HG02678 (cell line): ENCODE measurements around the gene VEGFD.

Experiments
- ATAC-seq: cut with Tn5 transposase; IDR thresholded peaks from one replicate; pipeline ENCODE4 v1.9.1; 2021; ENCODE audit warnings: mild to moderate bottlenecking, moderate library complexity; ENCODE audit not compliant: unreplicated experiment

VEGFD gene

DNA sequence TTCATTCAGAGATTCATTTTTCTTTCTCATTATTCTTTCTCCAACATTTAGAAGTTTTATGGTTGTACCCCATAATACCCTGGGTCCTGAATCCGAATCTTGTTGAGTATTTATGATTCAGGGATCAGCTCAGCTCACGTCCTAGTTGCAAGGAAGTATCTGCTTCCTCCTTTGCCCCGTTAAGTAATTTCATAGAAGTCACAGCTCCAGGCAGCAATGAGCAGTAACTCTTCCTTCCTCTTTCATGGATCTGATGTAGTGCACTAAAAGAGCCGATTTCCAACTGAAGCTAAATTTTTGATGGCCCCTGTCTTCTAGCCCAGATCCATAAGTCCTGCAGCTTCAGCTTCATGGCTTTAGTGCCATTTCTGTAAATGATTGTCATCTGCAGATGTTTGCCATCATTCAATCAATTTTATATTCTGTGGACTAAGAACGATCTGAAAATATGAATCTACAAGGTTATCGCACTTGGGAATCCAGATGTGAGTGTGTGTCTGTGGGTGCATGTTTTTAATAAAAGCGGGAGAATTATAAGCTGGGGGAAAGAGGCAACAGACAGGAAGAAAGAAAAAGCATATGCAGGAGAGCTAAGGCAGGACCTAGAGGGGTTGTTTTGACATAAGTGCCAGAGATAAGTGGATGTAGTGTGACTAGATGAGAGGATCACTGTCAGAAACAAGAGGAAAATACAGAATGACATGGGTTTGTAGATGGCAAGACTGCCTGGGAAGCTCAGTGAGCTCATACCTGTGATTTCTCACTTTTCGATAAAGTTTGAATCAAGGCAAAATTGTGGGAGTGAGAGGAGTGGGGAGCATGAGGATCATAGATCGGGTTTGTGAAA is 17.5 kb downstream of the VEGFD start:
- no peak for ATAC-seq

DNA sequence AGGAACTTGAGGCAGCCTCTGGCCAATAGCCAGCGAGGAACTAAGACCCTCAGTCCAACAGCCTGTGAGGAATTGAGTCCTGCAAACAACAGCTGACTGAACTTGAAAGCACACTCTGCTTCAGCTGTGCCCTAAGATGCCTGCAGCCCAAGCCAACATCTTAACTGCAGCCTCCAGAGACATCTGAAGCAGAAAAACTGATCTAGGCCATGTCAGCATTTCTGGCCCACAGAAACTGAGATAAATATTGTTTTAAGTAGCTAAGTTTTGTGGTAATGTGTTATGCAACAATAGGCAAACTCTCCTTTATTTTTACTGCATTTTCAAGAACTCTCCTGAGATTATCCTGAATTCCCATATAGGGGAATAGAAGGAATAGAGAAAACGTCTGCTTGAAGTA is 24.5 kb downstream of the VEGFD start:
- no peak for ATAC-seq

DNA sequence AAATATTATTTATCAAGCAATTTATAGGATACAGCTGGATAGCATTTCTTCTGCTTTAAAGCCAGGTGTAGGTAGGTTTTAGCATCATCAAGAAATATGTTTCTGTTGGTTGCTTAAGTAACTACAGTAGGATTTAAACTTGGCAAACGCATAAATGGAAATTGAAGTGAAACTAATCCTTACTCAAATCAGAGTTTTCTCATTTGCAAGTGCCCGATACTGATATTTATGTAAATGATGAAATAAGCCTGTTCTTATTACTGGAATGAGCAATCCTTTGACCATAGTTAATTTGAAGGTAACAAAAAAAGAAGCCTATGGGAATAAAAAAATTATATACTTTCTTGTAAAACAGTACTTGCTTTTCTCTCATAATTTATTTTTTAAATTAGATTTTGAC is 25.7 kb downstream of the VEGFD start:
- no peak for ATAC-seq

DNA sequence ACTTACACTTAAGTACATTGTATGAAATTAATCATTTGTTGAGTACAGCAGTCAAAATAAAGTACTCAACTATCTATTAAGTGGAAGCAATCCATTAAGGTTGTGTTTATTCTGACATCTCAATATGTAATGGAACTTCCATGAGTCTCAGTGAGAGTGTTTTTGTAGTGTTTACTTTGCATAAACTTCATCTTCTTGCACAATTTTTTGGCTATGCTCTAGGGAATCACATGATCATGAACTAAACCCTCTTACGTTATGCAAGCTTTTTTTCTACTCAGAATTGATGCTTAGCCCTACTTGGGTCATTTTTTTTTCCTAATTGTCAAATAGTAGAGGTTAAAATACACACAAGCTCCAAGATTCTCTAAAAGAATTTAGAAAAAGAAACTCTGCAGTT is 27.8 kb downstream of the VEGFD start:
- ATAC-seq = no peak

DNA sequence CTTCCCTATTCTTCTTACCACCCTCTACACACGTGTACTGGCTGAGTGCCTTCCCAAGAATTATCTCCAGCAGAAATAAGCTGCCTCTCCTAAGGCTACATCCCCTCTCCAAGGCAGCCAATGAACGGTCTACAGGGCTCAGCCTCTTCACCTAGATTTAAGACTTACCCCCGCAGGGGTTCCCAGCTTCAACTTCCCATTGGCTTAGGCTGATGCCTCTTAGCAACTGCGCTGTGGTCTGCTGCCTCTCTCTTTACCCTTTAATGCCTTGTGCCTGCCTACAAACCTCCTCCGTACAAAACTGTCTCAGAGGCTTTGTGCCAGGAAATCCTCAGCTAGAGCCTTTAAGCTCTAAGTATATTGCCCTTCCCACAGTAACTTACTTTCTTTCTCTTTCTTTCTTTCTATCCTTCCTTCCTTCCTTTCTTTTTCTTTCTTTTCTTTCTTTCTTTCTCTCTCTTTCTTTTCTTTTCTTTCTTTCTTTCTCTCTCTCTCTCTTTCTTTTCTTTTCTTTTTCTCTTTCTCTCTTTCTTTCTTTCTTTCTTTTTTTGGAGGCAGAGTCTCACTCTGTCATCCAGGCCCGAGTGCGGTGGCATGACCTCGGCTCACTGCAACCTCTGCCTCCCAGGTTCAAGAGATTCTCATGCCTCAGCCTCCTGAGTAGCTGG is 33.8 kb downstream of the VEGFD start:
- no peak for ATAC-seq

DNA sequence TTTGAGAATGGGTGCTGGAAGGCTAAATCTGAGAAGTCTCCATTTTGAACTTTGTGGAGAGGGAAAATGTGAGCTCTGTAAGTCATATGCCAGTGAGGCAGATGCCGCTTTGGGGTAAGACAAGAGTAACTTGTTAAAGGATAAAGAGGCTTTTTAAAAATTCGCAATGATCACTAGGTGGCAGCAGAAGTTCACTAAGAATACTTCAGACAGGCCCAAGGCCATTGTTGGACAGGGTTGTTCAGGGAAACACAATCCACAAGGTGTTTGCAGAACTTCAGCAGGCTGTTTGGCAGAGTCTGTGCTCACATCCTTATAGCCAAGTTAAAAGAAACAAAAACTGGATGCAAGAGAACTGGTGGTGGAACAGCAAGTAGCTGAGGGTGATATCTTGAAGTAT is 35.2 kb downstream of the VEGFD start:
- ATAC-seq = no peak

DNA sequence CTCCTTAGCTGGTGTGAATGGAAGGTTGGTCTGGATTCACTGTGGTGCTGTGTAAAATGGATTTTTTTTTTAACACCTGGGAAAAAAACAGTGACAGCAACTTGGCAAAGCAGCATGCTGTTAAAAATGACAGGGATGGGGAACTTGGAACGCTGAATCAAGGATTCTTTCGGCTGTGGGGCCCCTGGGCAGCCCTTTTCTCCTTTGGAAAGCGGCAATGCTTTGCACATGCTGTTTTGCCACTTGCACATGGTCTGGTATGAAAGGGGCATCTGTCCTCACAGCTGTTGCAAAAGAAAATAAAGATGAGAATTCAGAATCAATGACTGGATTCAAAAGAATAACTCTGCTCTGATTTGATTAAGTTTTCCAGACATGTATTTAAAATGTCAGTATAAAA is 38.2 kb downstream of the VEGFD start:
- ATAC-seq = no peak

DNA sequence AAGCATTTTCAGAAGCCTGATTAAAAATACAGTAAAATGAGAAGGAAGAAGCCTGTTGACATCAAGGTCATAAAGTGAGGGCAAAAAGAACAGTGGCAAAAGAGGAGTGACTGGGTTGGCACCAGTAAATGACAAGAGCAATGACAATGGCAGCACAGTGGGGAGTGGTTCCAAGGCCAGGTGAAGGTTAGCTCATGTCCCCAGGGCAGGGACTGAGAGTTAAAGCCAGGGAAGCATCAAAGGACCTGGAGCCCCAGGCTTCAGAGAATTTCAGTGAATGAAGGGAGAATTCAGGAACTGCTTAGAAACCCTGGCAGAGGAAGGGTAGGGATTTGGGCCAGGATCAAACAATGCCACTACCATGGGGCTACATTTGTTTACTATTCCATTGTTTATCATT is 40.1 kb downstream of the VEGFD start:
- ATAC-seq = no peak

DNA sequence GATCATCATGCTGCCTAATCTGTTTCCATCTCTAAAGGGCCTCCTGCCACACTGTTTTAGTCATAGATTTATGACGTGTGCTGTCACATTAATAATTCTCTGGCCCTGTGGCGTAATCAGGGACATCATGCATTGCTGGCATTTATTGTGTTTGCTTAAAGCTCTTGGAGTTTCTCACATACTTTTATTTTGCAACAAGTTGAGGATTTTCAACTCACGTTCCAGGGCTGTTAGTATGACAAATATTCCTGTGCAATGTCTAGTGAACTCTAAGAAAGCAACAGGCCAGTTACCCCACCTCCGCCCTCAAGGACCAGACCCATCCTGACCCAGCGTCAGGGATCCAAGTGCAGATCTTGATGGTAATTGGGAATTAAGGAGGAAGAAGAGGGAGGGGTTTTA is 41.1 kb downstream of the VEGFD start:
- no peak for ATAC-seq

DNA sequence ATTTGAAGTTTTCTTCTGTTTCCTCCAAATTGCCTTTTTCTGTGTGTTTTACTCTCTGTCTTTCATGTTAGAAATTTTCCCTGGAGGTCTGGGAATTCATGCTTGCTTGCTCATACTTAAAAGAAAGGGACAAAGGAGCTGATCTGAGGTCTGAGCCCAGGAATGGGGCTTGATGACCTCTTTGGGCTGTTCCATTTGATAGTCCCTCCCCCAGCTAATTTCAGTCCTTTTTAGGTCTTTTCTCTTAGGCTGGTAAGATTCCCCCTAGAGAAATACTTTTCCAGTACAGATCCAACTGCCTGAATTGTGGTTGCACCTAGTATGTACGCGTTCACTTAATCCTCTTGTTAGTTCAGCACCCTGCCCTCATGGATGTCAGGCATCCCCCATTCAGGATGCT is 43.3 kb downstream of the VEGFD start:
- no peak for ATAC-seq

DNA sequence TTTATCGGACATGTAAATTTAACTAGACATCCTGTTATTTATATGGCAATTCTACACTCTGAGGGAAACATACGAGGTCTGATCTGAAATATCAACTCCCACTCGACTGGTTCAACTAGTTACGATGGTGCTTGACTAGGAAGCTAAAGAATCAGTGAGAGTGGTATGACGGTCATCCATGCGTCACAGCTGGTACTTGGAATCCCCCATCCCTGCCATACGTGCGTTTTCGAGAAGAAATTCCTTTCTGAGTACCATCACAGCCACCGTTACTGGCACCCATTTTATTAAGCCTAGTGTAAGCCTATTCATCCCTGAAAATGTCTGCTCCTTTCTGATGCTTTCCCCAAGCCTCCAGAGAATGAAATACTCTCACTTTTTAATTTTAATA is 48.2 kb downstream of the VEGFD start:
- ATAC-seq = no peak

DNA sequence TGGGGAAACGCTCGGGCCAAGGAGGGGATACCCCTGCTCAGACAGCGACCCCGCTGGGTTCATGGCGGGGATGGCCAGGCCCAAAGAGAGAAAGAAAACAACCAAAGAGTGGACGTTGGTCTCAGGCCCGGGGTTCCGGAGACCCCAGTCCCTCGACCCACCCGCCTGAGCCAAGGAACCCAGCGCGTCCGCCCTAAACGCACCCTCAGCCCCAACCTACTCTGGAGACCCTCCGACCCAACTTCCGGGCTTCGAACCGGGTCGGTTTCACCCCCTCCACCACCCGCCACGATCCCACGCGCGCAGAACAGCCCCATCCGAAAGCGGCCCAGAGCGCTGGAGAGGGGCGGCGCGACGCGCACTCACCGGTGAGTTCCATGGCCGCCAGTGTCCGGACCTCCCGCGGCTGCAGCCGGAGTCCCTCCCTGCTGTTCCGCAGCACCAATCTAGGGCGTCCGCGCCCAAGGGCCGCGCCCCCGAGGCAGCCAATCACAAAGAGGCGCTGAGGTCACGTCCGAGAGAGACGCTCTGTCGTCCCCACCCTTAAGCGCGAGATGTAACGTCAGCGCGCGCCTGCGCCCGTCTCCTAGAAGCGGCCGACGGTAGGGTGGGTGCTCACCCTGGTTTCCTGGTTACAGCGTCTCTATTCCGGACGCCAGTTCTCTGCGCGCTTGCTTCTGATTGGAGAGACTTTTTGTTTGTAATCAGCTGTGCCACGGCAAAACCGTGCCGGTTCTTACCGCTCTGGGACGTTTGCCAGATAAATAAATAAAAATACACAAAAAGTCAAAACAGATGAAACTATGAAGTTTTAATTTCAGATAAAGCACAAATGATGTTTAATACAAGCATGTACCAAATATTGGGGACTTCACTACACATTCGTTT is 48.8 kb downstream of the VEGFD start, which contains the start of gene PIGA:
PIGA (minus strand) TSS at position 389 of the 888 bp plus-strand sequence. CDS start 3,593 bp downstream, outside the sequence.
- peak; percentile 98 for ATAC-seq

DNA sequence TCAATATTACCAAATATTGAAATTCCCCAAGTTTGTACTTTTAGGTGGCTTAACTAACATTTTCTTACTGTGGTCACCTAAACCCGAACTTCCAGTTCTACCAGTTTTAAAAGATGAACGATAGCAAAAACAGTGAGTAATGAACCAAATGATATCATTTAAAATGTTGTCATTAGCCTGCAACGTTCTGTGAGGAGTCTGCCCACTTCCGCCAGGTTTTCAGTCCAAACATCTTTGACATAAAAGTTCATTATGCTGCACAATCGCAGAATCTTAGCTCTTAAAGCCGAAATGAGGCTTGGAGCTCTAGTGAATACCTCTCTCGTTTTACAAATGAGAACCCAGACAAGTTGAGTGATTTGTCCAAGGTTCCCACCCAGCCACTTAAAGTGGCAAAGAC is 49.7 kb downstream of the VEGFD start:
- no peak for ATAC-seq

DNA sequence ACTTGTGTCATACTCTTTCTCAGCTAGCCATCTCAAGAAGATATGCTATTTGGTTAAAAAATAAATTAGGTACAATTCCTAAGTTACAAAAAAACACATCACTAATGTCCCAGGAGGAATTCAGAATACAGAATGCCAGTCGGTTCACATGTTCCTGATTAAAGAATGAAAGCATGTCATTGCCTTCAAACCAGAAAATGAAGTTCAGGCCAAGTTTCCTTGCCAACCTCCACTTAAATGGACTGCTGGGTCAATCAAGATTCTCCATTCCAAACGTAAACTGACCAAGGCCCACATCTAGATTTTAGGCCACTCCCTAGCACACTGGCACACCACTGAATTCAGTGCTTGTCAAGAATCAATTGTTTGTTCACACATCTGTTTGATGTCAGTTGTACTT is 55.4 kb downstream of the VEGFD start:
- ATAC-seq = no peak

DNA sequence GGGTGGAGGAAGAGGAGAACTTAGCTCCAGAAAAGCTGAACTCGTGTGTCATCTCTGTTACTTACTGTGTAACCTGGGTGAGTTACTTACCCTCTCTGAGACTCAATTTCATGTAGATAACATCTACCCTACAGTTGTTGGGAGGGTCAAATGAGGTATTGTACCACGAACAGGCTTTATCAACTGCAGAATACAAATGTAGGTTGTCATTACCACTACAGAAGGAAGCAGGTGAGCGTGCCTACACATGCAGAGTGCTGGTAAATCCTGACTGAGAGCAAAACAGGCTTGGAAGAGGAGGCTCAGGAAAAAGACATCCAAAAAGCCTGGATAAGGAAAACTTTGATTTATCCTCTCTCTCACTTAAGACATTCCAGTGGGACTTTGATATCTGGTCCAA is 56.1 kb downstream of the VEGFD start:
- ATAC-seq = no peak

DNA sequence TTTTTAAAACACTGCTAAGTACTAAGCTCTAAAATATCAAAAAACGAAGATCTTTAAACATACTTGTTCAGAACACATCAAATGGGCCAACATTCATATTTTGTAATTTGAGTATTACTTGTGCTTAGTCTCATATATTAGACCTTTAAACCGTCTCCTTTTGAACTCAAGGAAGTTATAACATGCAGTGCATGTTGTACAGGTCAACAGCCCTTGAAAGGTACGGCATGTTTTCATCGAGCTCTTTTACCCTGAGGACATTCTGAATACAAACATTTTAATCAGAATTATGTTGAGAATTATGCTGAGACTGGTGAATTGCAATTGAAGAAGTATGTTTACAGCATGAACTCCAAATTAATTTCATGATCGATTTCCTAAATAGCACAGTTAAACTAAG is 61.7 kb downstream of the VEGFD start:
- ATAC-seq = no peak

DNA sequence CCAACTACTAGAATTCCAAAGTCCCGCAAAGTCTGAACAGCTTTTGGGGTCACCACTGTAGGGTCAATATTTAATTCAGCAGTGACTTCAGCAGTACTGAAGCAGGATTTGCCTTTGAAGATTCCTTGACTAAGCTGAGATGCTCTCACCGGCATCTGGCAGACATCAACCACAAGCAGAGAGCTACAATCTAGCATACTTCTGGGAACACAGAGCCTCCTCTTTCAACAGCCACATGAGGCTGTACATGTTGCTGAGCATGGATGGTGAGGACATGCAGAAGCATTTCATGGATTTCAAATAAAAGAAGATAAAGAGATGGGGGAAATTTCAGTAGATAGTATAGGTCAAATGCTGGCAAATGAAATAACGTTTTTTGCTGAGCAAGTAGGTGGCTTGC is 62.1 kb downstream of the VEGFD start:
- no peak for ATAC-seq

DNA sequence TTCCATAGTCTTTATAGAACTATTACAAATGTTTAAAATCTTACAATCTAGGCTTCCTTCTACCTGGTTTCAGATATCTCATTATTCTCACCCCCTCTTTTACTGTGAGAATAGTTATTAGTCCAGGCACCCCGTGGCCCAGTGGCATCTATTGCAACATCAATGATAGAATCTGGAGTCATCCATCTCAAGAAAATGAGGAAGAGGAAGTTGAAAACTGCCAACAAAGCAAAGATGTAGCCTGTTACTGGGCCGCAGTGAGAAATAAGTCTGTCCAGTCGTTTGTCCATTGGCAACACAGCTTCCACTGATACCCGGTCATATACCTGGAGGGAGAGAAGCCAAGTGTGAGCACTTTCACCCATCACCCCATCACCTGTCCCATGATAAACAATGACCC is 62.8 kb downstream of the VEGFD start:
- ATAC-seq = no peak

DNA sequence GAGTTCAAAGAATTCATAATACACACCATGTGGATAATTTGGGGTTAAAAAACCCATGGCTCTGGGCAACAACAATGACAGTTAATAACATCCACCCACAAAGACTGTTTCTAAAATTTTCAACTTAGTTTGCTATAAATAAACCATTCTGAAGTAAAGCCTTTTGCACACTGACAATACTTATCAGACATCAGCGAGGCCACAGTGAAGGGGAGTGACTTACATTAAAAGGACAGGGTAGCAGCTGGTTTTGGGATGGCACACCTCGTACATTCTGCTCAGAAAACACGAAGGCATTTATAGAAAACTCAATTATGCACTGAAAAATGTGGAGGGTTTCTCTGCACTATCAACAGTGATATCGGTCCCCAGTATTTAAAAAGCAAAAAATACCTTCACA is 63.9 kb downstream of the VEGFD start:
- ATAC-seq = no peak

DNA sequence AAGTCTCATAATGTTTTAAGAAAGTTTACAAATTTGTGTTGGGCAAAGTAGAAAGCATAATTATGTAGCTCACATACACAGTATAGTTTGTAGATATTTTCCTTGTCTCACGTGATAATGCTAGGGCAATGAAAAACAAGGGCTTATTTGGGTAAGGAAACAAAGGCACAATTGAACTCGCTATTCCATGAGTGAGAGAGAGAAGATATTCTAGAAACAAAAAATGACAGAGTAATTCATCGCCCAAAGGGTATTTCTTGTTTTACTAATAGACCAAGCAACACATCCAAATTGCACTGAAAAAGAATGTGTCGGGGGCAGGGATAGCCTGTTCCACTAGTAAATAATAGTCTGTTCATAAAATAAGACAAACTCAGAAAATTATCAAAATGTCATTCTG is 65.1 kb downstream of the VEGFD start:
- no peak for ATAC-seq

DNA sequence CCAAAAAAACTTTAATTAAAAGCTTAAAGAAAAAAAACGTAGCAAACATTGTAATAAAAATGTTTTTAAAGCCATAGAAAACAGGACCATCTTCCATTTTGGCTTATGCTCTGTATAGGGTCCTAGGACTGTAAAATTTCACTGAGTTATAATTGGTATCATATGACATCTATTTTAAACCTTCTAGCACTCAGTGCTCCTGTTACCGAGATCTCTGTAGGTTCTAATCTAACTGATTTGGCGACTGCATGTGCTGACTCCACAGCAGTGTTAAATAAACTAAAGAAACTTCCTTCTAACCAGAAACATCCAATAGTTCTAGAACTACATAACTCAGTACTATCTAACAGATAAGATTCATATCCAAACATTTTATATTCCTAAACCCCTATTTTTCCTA is 68.7 kb downstream of the VEGFD start, which contains the start of gene ASB11:
ASB11 (minus strand) TSS at position 132 of the 400 bp plus-strand sequence; CDS start at position 97, 35 bp downstream.
- ATAC-seq = no peak
